Stimulated activated naive B cell treated with anti-CD40 and anti-IgM and Interleukin-4, amounts not matched to agents 10 μg/mL and 1 μg/mL and 100 μg/mL, for 72 hours (primary cell): ENCODE data around the gene LIMCH1.
A peak's percentile ranks its signal among the peaks of the same experiment; 100 is the strongest.
"Not testable (repeated sequence)": the region's sequence is repeated elsewhere in the genome, so short reads cannot be mapped to it uniquely, and the experiment has no call there.

Experiments used
- ATAC-seq, 2 donors: fragments of 150-1000 bp; cut with Tn5 transposase; replicated peaks; 2 replicates each; pipeline ENCODE4 v1.10.0; 2021; ENCODE audit warnings: moderate library complexity in 1 of 2
- DNase-seq: peaks from one replicate; pipeline ENCODE4 v3.0.0; 2021
- H3K27ac Mint-ChIP-seq: one replicate; pipeline ENCODE4 v1.8.0; 2022; ENCODE audit warnings: mild to moderate bottlenecking, mixed read lengths
- H3K27me3 Mint-ChIP-seq, 2 donors: one replicate each; pipeline ENCODE4 v1.8.0; 2022; ENCODE audit warnings: mixed read lengths in 2 of 2
- H3K36me3 Mint-ChIP-seq, 2 donors: one replicate each; pipeline ENCODE4 v1.8.0; 2022; ENCODE audit warnings: mixed read lengths in 2 of 2, mild to moderate bottlenecking in 1 of 2
- H3K4me1 Mint-ChIP-seq, 2 donors: one replicate each; pipeline ENCODE4 v1.8.0; 2022; ENCODE audit warnings: mixed read lengths in 2 of 2, mild to moderate bottlenecking in 1 of 2
- H3K4me3 Mint-ChIP-seq, 2 donors: one replicate each; pipeline ENCODE4 v1.8.0; 2022; ENCODE audit warnings: mild to moderate bottlenecking in 2 of 2, mixed read lengths in 2 of 2, moderate library complexity in 1 of 2
- H3K9me3 Mint-ChIP-seq, 2 donors: one replicate each; pipeline ENCODE4 v1.8.0; 2022; ENCODE audit warnings: mixed read lengths in 2 of 2, mild to moderate bottlenecking in 1 of 2

Gene LIMCH1

GRCh38 chr4:41642746-41643145 lies 104.8 kb downstream of the LIMCH1 start:
- Mint-ChIP-seq H3K27me3 (peaks cover 31 to 43% of the 10 kb centered on the region in 2 donors), H3K4me1 (peaks cover 14 to 30% of the 10 kb centered on the region in 2 donors)
- not testable (repeated sequence) for DNase-seq, H3K9me3 Mint-ChIP-seq, H3K27ac Mint-ChIP-seq, ATAC-seq, H3K36me3 Mint-ChIP-seq, H3K4me3 Mint-ChIP-seq

GRCh38 chr4:41643331-41643730 lies 105.4 kb downstream of the LIMCH1 start:
- Mint-ChIP-seq H3K27me3 (peaks cover 31 to 39% of the 10 kb centered on the region in 2 donors), H3K4me1 (peaks cover 14 to 36% of the 10 kb centered on the region in 2 donors), H3K36me3 (peaks cover 0 to 2% of the 10 kb centered on the region in 2 donors), H3K9me3 (no peaks in the 10 kb centered on the region), H3K4me3 (no peak overlapping the region), H3K27ac (no peak overlapping the region)
- ATAC-seq (no peak), DNase-seq (no peak)

DNA sequence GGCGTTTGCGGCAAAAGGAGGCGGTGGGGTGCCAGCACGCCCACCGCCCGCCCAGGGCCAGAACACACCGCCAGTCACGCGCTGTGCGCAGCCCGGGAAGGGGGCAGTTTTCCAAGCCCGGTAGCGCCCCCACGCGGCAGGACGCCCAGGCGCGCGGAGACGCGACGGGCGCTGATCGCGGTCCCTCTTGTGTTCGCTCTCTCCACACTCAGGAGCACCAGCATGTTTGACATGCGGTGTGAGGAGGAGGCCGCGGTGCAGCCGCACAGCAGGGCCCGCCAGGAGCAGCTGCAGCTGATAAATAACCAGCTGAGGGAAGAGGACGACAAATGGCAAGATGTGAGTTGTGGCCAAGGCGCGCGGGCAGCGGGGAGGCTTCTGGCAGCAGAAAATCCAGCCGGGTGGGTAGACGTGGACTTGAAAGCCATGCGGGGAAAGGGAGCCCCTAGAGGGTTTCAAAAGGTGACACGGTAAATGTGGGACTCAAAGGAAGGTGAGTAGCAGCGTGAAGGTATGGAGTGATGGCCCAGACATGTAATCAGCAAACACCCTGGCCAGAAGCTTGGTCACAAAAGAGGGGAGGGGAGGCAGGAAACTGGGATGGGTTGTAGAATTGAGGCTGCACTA lies 106.4 kb downstream of the LIMCH1 start:
- H3K27ac Mint-ChIP-seq, result no peak overlapping the region
- peaks cover 31 to 39% of the 10 kb centered on the region in 2 donors for H3K27me3 Mint-ChIP-seq
- peaks cover 15 to 36% of the 10 kb centered on the region in 2 donors for H3K4me1 Mint-ChIP-seq
- peaks cover 0 to 2% of the 10 kb centered on the region in 2 donors for H3K36me3 Mint-ChIP-seq
- ATAC-seq, result no peak
- H3K9me3 Mint-ChIP-seq, result no peaks in the 10 kb centered on the region
- H3K4me3 Mint-ChIP-seq, result peak overlapping the region; percentile 32 to 45
- no peak for DNase-seq

DNA sequence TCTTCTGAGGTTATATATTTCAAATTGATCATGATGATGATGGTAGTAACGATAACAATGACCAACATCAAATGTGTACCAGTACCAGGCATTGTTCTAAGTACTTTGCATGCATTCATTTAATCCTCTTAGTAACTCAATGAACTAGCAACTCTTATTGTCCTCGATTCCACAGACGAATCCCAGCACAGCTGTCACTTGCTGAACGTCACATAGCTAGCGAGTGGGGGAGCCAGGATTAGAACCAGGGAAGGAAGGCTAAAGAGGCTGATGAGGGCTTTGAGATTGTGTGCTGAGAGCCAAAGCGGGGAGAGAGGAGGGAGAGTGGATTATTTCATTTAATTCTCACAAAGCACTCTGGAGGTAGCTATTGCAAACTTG lies 106.9 kb downstream of the LIMCH1 start:
- Mint-ChIP-seq H3K4me1 (peaks cover 15 to 36% of the 10 kb centered on the region in 2 donors), H3K4me3 (no peak overlapping the region), H3K9me3 (no peaks in the 10 kb centered on the region), H3K27ac (no peak overlapping the region), H3K27me3 (peaks cover 31 to 39% of the 10 kb centered on the region in 2 donors), H3K36me3 (peaks cover 0 to 2% of the 10 kb centered on the region in 2 donors)
- ATAC-seq (no peak), DNase-seq (no peak)

GRCh38 chr4:41645728-41646390 lies 107.9 kb downstream of the LIMCH1 start:
- no peak overlapping the region for H3K4me3 Mint-ChIP-seq
- no peaks in the 10 kb centered on the region for H3K9me3 Mint-ChIP-seq
- peaks cover 35 to 37% of the 10 kb centered on the region in 2 donors for H3K27me3 Mint-ChIP-seq
- H3K36me3 Mint-ChIP-seq, result peaks cover 0 to 2% of the 10 kb centered on the region in 2 donors
- DNase-seq (no peak), ATAC-seq (no peak)
- H3K27ac Mint-ChIP-seq, result no peak overlapping the region
- peaks cover 15 to 36% of the 10 kb centered on the region in 2 donors for H3K4me1 Mint-ChIP-seq

DNA sequence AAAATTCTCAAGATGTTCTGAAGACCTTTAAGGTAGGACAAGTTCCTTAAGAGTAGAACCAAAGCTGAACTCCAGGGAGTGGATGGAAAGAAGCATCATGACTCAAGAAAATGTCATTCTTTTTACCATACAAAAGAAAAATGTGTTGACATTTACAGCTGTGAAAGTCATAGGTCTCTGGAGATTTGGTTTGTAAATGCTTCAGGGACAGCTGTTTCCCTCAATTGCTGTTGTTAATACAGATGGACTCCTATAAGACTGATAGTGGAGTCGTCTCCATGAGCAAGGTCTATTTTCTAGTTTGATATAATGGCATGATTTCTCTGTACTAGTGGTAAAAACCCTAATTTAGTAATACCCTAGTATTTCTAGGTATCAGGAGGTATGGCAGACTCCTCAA lies 108.9 kb downstream of the LIMCH1 start:
- ATAC-seq, result peak; percentile 76 to 78
- Mint-ChIP-seq H3K36me3 (peaks cover 0 to 2% of the 10 kb centered on the region in 2 donors), H3K27me3 (peaks cover 34 to 35% of the 10 kb centered on the region in 2 donors)

DNA sequence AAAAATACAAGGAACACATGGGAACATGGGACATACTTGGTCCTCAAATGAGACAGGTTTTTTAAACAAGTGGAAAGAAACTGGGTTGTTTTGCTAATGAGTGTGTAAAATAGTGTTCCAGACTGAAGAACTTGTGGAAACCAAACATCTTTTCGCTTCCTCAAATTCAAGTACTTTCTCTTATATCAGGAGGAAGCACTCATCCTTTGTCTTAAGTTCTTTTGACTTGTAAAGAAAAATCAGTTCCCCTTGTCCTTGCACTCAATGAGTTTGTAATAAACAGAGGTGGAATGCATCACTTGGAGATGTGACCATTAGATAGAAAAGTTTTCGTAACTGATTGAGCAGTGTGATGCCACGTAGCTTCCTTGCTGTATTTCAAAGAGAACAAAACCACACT lies 109.4 kb downstream of the LIMCH1 start:
- H3K4me1 Mint-ChIP-seq, result peaks cover 17 to 45% of the 10 kb centered on the region in 2 donors
- peaks cover 0 to 2% of the 10 kb centered on the region in 2 donors for H3K36me3 Mint-ChIP-seq
- peak overlapping the region in 1 of 2 donors; percentile 3 for H3K4me3 Mint-ChIP-seq
- H3K9me3 Mint-ChIP-seq, result no peaks in the 10 kb centered on the region
- ATAC-seq (peak; percentile 76 to 77), DNase-seq (no peak)
- peaks cover 34 to 35% of the 10 kb centered on the region in 2 donors for H3K27me3 Mint-ChIP-seq
- H3K27ac Mint-ChIP-seq, result no peak overlapping the region

More for the DNA sequence above, 108.9 kb downstream of the LIMCH1 start:
- H3K9me3 Mint-ChIP-seq, result no peaks in the 10 kb centered on the region
- H3K4me3 Mint-ChIP-seq, result peak overlapping the region in 1 of 2 donors; percentile 50
- H3K4me1 Mint-ChIP-seq, result peaks cover 17 to 45% of the 10 kb centered on the region in 2 donors
- DNase-seq, result no peak
- no peak overlapping the region for H3K27ac Mint-ChIP-seq

- not testable (repeated sequence) for H3K4me3 Mint-ChIP-seq, H3K36me3 Mint-ChIP-seq, DNase-seq, H3K9me3 Mint-ChIP-seq, H3K27ac Mint-ChIP-seq
- Mint-ChIP-seq H3K4me1 (peaks cover 11 to 29% of the 10 kb centered on the region in 2 donors), H3K27me3 (peaks cover 13 to 19% of the 10 kb centered on the region in 2 donors)
- ATAC-seq, result peak; percentile 55 to 68
Measured at GRCh38 chr4:41651150-41651549, 113.2 kb downstream of the LIMCH1 start.

- Mint-ChIP-seq H3K4me3 (no peak overlapping the region), H3K27me3 (peaks cover 6 to 13% of the 10 kb centered on the region in 2 donors), H3K9me3 (no peaks in the 10 kb centered on the region), H3K27ac (no peak overlapping the region), H3K4me1 (peaks cover 3 to 12% of the 10 kb centered on the region in 2 donors), H3K36me3 (no peaks in the 10 kb centered on the region)
- no peak for DNase-seq
- ATAC-seq, result no peak
Measured at GRCh38 chr4:41652971-41653370, 115.0 kb downstream of the LIMCH1 start.

GRCh38 chr4:41653523-41653922 lies 115.6 kb downstream of the LIMCH1 start:
- Mint-ChIP-seq H3K9me3 (no peaks in the 10 kb centered on the region), H3K27ac (no peak overlapping the region), H3K27me3 (peaks cover 6 to 13% of the 10 kb centered on the region in 2 donors), H3K36me3 (no peaks in the 10 kb centered on the region), H3K4me3 (no peak overlapping the region), H3K4me1 (peaks cover 2 to 9% of the 10 kb centered on the region in 2 donors)
- no peak for DNase-seq
- ATAC-seq, result no peak

- Mint-ChIP-seq H3K27ac (no peak overlapping the region), H3K4me3 (no peak overlapping the region), H3K27me3 (peaks cover 6 to 11% of the 10 kb centered on the region in 2 donors), H3K9me3 (no peaks in the 10 kb centered on the region), H3K36me3 (no peaks in the 10 kb centered on the region), H3K4me1 (peaks cover 2 to 9% of the 10 kb centered on the region in 2 donors)
- ATAC-seq, result peak in 1 of 2 donors; percentile 53
- DNase-seq, result no peak
Measured at GRCh38 chr4:41655177-41655576, 117.2 kb downstream of the LIMCH1 start.

DNA sequence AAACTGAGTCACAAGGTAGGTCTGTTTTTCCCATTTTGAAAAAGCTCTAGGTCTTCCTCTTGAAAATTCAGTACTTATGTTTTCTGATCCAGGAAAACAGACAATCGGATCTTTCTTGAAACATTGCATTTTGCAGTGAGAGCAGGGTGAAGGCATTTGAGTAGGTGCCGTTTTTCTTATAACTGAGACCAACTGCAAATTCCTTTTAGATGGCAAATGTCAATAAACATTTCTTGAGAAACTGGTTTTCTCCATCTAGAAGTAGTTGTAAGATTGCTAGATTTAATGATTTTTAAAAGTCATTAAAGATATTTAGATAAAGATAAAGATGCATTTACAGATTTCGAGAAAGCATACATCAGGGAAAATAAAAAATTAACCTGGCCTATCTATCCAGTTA lies 118.1 kb downstream of the LIMCH1 start:
- H3K36me3 Mint-ChIP-seq, result no peaks in the 10 kb centered on the region
- no peak overlapping the region for H3K27ac Mint-ChIP-seq
- H3K4me3 Mint-ChIP-seq, result no peak overlapping the region
- peaks cover 4 to 15% of the 10 kb centered on the region in 2 donors for H3K4me1 Mint-ChIP-seq
- H3K27me3 Mint-ChIP-seq, result peaks cover 12 to 15% of the 10 kb centered on the region in 2 donors
- DNase-seq (no peak), ATAC-seq (no peak)
- H3K9me3 Mint-ChIP-seq, result no peaks in the 10 kb centered on the region

DNA sequence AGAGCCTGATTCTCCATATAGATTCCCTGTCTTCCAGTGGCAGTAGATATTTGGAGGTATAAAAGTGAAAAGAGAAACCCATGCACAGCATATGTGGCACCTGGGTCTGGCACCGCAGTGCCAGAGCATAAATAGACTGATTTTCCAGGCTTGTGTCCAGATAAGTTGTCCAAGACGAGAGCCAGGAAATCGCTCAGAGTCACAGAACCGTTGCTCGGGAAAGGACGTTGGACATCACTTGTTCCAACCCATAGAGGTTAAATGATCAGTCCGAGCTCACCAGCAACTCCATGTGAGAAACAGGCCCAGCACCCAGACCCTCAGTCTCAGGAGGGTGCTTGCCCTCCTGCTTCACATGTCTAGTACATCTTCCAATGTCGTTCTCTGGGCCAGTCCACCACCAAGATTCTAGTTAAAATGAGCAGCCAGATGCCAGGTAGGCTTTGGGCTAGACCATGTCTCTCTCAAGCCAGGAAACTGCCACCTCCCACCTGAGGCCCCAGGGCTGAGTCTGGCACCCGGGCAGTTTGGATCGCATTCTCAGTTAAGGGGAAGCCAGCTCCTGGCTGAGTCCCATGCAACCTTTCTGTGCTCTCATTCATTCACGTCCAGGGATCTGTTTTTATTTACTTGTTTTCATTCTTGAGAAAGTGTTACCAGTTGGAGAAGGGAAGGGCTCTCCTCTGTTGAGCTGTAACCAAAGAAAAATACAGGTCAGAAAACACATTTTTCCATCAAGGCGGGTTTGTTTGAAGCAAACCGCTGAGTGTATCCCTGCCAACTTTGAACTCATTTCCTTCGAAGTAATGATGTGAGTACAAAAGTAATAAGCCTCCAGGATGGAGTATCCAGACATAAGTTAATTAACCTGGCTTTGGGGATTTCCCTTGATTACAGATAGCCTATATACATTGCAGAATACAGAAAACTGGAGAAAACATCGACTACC lies 118.9 kb downstream of the LIMCH1 start:
- no peak overlapping the region for H3K4me3 Mint-ChIP-seq
- no peaks in the 10 kb centered on the region for H3K36me3 Mint-ChIP-seq
- no peak for ATAC-seq
- H3K4me1 Mint-ChIP-seq, result peaks cover 3 to 10% of the 10 kb centered on the region in 2 donors
- no peak overlapping the region for H3K27ac Mint-ChIP-seq
- H3K9me3 Mint-ChIP-seq, result no peaks in the 10 kb centered on the region
- H3K27me3 Mint-ChIP-seq, result peaks cover 12 to 15% of the 10 kb centered on the region in 2 donors
- DNase-seq, result no peak

DNA sequence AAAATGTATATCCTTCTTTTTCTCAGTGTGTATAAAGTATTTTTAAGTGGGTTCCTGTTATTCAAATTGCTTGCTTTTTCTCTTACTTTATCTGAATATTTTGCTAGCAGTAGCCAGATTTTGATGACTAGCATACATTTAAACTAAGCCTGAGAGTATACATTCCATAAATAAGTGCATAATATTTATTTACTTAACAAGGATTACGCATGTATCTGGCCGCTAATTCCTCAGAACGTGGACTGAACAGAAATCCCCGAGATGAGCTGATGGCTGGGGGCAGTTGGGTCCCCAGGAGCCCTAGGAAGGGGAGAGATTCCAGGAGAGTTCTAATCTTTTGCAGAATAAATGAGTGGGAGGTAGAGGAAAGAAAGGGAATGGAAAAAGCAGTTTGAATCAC lies 119.6 kb downstream of the LIMCH1 start:
- DNase-seq (no peak), ATAC-seq (no peak)
- Mint-ChIP-seq H3K4me3 (no peak overlapping the region), H3K9me3 (no peaks in the 10 kb centered on the region), H3K4me1 (peaks cover 3 to 10% of the 10 kb centered on the region in 2 donors), H3K36me3 (no peaks in the 10 kb centered on the region), H3K27me3 (peaks cover 15 to 16% of the 10 kb centered on the region in 2 donors), H3K27ac (no peak overlapping the region)
